ENCODE measurements around the gene ZFAND3. TPM values are rescaled to one million over a fixed set of nuclear protein-coding genes. Genes with fewer than 3 reads are reported as not detected.
A peak's percentile ranks its signal among the peaks of the same experiment; 100 is the strongest.

Gene ZFAND3
- total RNA-seq, 1 donor from 2014 or later: 131 TPM

DNA sequence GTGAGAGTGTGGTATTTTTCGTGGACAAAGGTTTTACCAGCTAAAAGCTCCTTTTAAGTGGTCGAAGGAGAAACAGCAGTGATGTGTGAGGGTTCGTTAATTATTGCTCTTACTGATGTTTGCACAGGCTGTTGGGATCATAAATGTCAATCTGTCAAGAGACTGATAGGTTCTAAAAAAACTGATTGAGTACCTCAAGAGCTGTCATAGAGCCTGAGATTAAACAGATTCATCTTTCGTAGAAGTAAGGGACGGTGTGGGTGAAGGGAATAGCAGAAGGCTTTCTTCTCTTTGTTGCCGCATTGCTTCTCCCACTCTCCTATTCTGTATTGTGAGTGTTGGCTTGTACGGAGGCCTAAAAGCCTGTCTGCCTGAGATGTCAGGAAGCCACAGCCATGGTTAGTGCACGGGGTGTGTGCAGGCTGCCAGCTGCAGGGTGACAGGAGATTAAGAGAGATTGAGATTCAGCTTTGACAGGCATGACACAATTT is 291.0 kb downstream of the ZFAND3 start:
- H3K9me3 Mint-ChIP-seq (ENCODE audit: unreplicated experiment): no peaks in the 10 kb centered on the region
- H3K36me3 Mint-ChIP-seq (ENCODE audit: low read depth, unreplicated experiment): peaks cover 16% of the 10 kb centered on the region
- Histone ChIP-seq H3K27me3 (ENCODE audit: insufficient read depth, low read length) (no peaks in the 10 kb centered on the region), H3K79me2 (ENCODE audit: insufficient read depth, low read length) (peaks cover 23% of the 10 kb centered on the region), H3K4me2 (ENCODE audit: low read length) (no peak overlapping the region), H3K4me3 (ENCODE audit: insufficient read depth, low read depth, low read length) (no peak overlapping the region), H3K9ac (ENCODE audit: low read length) (no peak overlapping the region), H4K20me1 (ENCODE audit: insufficient read depth, low read length) (peaks cover 90% of the 10 kb centered on the region), H3K27ac (ENCODE audit: low read depth, low read length) (no peak overlapping the region), H3K4me1 (ENCODE audit: insufficient read depth, low read length) (peaks cover 8% of the 10 kb centered on the region), H3K9me3 (ENCODE audit: insufficient read depth, low read depth, low read length) (no peaks in the 10 kb centered on the region), H2AFZ (ENCODE audit: low read depth, low read length) (no peak overlapping the region), H3K36me3 (ENCODE audit: insufficient read depth, low read length) (no peaks in the 10 kb centered on the region)
- no peaks in the 10 kb centered on the region for H3K27me3 Mint-ChIP-seq (ENCODE audit: low read depth, unreplicated experiment)
- DNase-seq (ENCODE audit: low read depth): peak; percentile 26
- TF ChIP-seq, protein P1, sequence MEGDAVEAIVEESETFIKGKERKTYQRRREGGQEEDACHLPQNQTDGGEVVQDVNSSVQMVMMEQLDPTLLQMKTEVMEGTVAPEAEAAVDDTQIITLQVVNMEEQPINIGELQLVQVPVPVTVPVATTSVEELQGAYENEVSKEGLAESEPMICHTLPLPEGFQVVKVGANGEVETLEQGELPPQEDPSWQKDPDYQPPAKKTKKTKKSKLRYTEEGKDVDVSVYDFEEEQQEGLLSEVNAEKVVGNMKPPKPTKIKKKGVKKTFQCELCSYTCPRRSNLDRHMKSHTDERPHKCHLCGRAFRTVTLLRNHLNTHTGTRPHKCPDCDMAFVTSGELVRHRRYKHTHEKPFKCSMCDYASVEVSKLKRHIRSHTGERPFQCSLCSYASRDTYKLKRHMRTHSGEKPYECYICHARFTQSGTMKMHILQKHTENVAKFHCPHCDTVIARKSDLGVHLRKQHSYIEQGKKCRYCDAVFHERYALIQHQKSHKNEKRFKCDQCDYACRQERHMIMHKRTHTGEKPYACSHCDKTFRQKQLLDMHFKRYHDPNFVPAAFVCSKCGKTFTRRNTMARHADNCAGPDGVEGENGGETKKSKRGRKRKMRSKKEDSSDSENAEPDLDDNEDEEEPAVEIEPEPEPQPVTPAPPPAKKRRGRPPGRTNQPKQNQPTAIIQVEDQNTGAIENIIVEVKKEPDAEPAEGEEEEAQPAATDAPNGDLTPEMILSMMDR (IDR thresholded peaks at IDR 0.05; ENCODE audit: insufficient read depth, low read depth, low read length): no peak
- no peak for TF ChIP-seq EZH2 (IDR thresholded peaks at IDR 0.05; ENCODE audit: insufficient read depth, low read length)
- no peak for FAIRE-seq
- H3K27ac Mint-ChIP-seq (ENCODE audit: unreplicated experiment): no peak overlapping the region
- peaks cover 20% of the 10 kb centered on the region for H3K4me1 Mint-ChIP-seq (ENCODE audit: low read depth, unreplicated experiment)
- no peak overlapping the region for H3K4me3 Mint-ChIP-seq (ENCODE audit: unreplicated experiment)

GRCh38 chr6:38112181-38112580 is 292.7 kb downstream of the ZFAND3 start:
- Histone ChIP-seq H3K9me3 (ENCODE audit: insufficient read depth, low read depth, low read length) (no peaks in the 10 kb centered on the region), H3K4me2 (ENCODE audit: low read length) (no peak overlapping the region), H3K36me3 (ENCODE audit: insufficient read depth, low read length) (no peaks in the 10 kb centered on the region), H3K4me1 (ENCODE audit: insufficient read depth, low read length) (peaks cover 12% of the 10 kb centered on the region), H2AFZ (ENCODE audit: low read depth, low read length) (no peak overlapping the region), H4K20me1 (ENCODE audit: insufficient read depth, low read length) (peaks cover 89% of the 10 kb centered on the region), H3K79me2 (ENCODE audit: insufficient read depth, low read length) (peaks cover 23% of the 10 kb centered on the region), H3K27me3 (ENCODE audit: insufficient read depth, low read length) (no peaks in the 10 kb centered on the region), H3K9ac (ENCODE audit: low read length) (no peak overlapping the region), H3K4me3 (ENCODE audit: insufficient read depth, low read depth, low read length) (no peak overlapping the region), H3K27ac (ENCODE audit: low read depth, low read length) (no peak overlapping the region)
- TF ChIP-seq, protein P1 (IDR thresholded peaks at IDR 0.05; ENCODE audit: insufficient read depth, low read depth, low read length): no peak
- TF ChIP-seq EZH2 (IDR thresholded peaks at IDR 0.05; ENCODE audit: insufficient read depth, low read length): no peak
- Mint-ChIP-seq H3K4me1 (ENCODE audit: low read depth, unreplicated experiment) (peaks cover 25% of the 10 kb centered on the region), H3K27me3 (ENCODE audit: low read depth, unreplicated experiment) (no peaks in the 10 kb centered on the region), H3K9me3 (ENCODE audit: unreplicated experiment) (no peaks in the 10 kb centered on the region), H3K36me3 (ENCODE audit: low read depth, unreplicated experiment) (peaks cover 20% of the 10 kb centered on the region), H3K4me3 (ENCODE audit: unreplicated experiment) (no peak overlapping the region), H3K27ac (ENCODE audit: unreplicated experiment) (no peak overlapping the region)
- no peak for FAIRE-seq
- no peak for DNase-seq (ENCODE audit: low read depth)

DNA sequence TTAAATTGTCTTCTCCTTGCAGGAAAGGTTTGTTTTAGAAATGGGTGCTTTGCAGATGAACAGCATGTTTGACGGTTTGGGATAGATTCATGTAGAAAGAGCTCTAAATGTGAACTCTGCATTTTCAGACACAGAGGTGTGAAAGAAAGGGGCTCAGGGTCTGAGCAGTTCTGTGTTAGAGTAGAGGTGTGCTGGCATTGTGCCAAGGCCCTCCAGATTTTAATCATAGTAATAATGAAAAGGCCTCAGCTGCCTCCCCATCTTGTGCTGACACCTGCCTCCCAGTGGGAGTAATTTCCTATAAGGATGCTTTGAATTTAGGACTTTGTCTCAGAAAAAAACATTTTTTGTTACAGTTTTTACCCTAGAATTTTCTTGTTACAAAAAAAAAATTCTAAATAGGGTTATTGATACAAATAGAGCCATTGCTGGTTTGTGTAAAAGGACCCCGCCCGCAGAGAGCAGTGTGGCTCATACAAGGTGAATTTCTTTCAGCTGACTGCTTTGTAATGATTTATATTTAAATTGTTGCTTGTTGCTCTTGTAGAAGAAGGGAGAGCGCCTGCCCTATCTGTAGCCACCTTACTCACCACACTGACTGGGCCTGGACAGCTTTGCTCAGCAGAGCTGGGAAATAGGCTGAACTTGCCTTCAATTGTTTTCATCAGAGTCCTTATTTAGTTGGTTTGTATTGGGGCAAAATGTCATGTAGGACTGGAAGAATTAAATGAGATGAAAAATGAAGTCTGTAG is 294.5 kb downstream of the ZFAND3 start:
- H3K4me2 ChIP-seq (ENCODE audit: low read length): no peak overlapping the region
- H4K20me1 ChIP-seq (ENCODE audit: insufficient read depth, low read length): peaks cover 96% of the 10 kb centered on the region
- H3K27ac ChIP-seq (ENCODE audit: low read depth, low read length): no peak overlapping the region
- TF ChIP-seq, protein P1 (IDR thresholded peaks at IDR 0.05; ENCODE audit: insufficient read depth, low read depth, low read length): no peak
- no peak for TF ChIP-seq EZH2 (IDR thresholded peaks at IDR 0.05; ENCODE audit: insufficient read depth, low read length)
- Mint-ChIP-seq H3K27me3 (ENCODE audit: low read depth, unreplicated experiment) (no peaks in the 10 kb centered on the region), H3K9me3 (ENCODE audit: unreplicated experiment) (no peaks in the 10 kb centered on the region), H3K36me3 (ENCODE audit: low read depth, unreplicated experiment) (peaks cover 20% of the 10 kb centered on the region), H3K4me1 (ENCODE audit: low read depth, unreplicated experiment) (peaks cover 25% of the 10 kb centered on the region), H3K4me3 (ENCODE audit: unreplicated experiment) (no peak overlapping the region), H3K27ac (ENCODE audit: unreplicated experiment) (no peak overlapping the region)
- no peak overlapping the region for H2AFZ ChIP-seq (ENCODE audit: low read depth, low read length)
- no peaks in the 10 kb centered on the region for H3K36me3 ChIP-seq (ENCODE audit: insufficient read depth, low read length)
- no peak overlapping the region for H3K9ac ChIP-seq (ENCODE audit: low read length)
- DNase-seq (ENCODE audit: low read depth): no peak
- H3K79me2 ChIP-seq (ENCODE audit: insufficient read depth, low read length): peaks cover 23% of the 10 kb centered on the region
- no peaks in the 10 kb centered on the region for H3K9me3 ChIP-seq (ENCODE audit: insufficient read depth, low read depth, low read length)
- no peaks in the 10 kb centered on the region for H3K27me3 ChIP-seq (ENCODE audit: insufficient read depth, low read length)
- peaks cover 12% of the 10 kb centered on the region for H3K4me1 ChIP-seq (ENCODE audit: insufficient read depth, low read length)
- H3K4me3 ChIP-seq (ENCODE audit: insufficient read depth, low read depth, low read length): no peak overlapping the region
- FAIRE-seq: no peak

All from astrocyte (in vitro differentiated cells and primary cell).